AG08395 (cell line): Measurements from ENCODE around the gene KIF16B.
A peak's percentile ranks its signal among the peaks of the same experiment; 100 is the strongest.
"Not testable (repeated sequence)": the region's sequence is repeated elsewhere in the genome, so short reads cannot be mapped to it uniquely, and the experiment has no call there.

ENCODE experiments used
- DNase-seq: peaks from one replicate; pipeline ENCODE4 v3.0.0; 2012; ENCODE audit warnings: mixed read lengths, low spot score

KIF16B gene

DNA sequence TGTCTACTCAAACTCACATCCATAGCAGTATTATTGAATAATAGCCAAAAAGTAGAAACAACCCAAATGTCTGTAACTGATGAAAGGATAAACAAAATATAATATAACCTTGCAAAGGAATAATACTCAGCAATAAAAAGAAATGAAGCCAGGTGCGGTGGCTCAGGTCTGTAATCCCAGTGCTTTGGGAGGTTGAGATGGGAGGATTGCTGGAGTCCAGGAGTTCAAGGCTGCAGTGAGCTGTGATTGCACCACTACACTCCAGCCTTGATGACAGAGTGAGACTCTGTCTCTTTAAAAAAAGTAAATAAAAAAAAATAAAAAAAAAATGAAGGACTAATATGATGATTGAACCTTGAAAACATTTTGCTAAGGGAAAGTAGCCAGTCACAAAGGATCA is 22.1 kb upstream of the KIF16B start:
- no peak for DNase-seq

DNA sequence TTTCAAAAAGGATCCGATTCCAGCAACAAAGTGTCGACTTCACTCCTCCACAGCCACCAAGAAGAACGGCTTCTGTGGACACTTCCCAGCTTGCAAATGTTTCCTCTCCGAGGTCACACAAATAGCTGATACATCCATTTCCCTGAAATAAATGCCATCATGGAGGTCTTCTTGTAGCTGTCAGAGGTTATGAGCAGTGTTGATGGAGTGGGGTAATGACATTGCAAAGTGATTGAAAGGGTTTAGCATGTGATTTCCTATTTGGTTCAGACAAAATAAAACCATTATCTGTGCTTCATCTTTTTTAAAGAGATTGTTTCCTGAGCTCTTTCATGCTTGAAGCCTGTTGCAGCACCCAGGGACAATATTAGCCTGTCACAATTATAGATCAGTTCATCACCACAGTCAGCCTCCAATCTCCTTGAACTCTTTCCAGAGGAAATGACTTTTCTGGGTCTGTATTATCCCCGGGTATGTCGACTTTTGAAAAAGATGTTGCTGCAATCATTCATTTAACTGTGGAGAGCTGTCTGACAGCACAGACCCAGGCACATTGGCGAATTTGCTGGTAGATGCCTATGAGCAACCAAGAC is 16.9 kb upstream of the KIF16B start:
- DNase-seq = no peak

DNA sequence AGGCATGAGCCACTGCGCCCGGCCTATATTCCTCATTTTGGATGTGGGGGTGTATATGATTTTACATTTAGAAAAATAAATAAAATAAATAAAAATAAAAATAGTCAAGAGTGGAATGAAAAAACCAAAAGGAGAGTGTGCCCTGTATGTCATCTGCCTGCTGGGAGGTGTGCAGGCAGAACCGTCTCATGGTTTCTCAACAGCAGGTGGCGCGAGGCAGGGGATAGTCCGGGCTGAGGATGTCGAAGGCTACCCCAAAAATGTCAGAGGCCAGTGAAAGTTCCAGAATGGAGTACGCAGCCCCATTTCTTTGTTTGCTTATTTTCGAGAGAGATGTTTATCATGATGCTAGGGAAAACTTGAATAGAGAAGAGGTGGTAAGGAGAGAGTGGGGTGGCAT is 16.4 kb upstream of the KIF16B start:
- DNase-seq = no peak

DNA sequence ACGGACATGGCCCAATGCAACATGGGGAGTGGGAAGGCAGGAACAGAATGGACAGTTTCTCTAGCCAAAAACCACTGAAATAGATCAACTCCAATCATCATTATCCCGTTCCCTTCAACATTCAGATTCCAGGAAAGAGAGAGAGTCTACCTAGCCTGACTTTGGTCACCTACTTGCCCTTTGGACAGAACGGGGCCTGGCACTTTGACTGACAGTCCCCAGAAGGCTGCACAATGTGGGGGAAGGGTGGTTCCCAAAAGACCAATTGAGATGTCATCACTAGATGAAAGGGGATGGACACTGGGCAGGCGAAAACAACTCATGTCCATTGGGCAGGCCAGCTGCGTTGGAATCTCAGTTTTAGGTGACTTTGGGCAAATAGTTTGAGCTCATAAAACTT is 15.0 kb upstream of the KIF16B start:
- DNase-seq = no peak

DNA sequence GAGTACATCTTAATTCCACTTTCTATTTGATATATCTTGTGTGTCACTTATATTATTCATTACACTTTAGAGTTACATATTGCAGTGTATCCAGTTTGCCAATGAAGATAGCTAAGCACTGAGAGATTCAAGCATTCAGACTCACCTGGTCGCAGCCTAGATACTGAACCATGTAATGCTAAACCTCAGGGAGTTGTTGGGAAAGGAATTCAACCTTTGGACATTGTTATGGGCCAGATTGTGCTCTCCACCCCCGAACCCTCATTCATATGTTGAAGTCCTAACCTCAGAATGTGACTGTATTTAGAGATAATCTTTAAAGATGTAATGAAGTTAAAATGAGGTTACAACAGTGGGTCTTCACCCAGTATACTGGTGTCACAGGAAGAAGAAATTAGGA is 13.8 kb upstream of the KIF16B start:
- no peak for DNase-seq

DNA sequence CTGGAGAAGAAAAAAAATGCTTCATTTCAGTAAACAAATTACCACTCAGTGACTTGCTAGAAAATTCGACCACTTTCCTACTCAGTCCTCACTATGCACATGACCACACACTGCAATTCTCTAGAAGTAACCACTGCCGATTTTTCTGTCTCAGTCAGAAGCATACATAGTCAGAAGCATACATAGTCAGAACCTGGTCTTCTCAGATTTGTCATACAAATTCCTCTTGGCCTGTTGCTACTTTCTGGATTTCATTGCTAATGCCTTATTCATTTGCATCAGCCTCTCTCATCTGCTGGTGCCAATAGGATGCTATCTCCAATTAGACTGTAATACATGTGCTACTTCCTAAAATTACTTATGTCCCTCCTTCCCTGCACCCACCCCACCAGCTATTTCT is 10.2 kb upstream of the KIF16B start:
- no peak for DNase-seq

DNA sequence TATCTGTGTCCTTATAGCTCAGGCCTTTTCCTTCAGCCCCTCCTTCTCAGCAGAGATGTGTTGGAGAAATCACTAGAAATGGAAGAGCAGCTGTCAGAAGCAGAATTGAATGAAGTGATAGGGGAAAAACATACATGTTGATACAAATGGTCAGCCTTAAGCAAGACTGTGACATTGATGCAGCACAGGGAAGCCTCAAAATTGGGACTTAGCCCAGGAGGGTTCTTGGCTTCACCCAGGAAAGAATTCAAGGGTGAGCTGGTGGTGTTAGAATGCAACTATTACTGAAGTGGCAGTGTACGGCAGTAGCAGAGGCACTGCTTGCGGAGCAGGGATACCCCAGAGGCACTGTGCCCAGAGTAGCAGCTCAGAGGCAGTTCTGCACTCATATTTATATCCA is 8.0 kb upstream of the KIF16B start:
- DNase-seq = no peak

DNA sequence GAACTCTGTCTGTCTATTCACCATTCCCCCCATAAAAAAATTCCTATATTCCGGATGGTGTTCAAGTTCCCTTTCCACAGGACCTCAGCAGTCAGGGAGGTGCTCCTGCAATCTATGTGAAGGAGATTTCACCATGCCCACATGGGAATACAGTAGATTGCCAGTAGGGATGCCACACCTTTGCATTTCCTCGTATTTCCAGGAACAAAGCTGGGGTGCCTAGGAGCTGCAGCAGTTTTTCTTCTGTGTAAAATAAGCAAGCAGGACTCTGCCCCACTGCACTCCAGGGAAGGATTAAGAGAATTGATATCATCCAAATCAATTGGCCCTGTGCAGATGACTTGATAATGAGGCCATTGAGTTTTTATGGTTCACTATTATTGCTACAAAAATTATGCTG is 7.4 kb upstream of the KIF16B start:
- DNase-seq = no peak

DNA sequence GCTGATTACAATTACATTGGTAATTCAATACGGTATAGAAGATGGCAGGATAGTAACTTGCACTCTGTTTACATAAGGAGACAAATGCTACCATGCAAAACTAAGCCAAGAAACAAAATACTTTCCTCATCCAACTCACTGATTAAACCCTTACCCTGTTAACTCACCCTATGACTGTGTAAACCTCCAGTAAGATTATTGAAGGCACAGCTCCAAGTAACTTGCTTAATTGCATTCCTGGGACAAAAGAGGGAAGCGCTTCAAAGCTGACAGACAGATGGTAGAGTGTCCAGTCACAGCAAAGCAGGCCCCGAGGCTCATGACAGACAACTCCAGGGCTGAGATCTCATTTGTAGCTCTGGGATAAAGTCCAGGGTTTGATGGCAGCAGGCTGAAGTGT is 6.9 kb upstream of the KIF16B start:
- peak; percentile 86 for DNase-seq

DNA sequence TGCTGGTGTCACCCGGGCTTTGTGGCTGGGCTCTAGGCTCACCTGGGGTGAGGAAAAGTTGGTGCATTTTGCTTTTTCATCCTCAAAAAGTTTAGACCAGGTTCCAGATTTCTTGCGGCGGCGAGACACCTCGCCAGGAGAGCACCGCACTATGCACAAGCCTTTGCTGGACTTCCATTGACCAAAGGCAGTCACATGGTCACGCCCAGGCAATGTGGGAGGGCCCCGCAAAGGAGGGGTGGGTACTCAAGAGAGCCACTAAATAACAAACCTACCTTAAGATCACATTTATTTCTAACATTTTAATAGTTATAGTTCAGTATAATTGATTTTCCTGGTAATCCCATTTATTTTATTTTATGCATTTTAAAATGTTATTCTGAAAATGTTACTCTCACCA is 3.0 kb upstream of the KIF16B start:
- DNase-seq = no peak

DNA sequence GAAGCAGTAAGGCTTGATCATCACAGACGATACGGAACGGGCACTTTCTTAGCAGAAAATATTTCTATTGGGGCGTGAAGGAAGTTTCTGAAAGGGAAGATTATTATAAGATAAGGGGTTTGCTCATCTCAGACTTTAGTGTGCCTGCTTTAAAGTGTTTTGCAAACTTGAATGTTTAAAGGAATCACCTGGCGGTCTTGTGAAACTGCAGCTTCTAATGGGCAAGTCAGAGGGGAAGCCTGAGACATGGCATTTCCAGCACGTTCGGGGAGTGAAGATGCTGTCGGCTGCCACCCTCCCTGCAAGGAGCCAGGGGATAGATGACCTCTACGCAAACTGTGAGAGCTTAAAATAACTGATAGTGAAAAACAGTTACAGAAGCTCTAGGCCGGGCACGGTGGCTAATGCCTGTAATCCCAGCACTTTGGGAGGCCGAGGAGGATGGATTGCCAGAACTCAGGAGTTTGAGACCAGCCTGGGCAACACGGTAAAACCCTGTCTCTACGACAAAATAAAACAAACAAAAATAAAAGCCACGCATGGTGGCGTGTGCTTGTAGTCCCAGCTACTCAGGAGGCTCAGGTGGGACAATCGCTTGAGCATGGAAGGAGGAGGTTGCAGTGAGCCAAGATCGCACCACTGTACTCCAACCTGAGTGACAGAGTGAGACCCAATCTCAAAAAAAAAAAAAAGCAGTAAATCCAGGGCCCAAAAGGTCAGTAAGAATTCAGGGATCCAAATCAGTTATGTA is 2.3 kb upstream of the KIF16B start:
- no peak for DNase-seq

DNA sequence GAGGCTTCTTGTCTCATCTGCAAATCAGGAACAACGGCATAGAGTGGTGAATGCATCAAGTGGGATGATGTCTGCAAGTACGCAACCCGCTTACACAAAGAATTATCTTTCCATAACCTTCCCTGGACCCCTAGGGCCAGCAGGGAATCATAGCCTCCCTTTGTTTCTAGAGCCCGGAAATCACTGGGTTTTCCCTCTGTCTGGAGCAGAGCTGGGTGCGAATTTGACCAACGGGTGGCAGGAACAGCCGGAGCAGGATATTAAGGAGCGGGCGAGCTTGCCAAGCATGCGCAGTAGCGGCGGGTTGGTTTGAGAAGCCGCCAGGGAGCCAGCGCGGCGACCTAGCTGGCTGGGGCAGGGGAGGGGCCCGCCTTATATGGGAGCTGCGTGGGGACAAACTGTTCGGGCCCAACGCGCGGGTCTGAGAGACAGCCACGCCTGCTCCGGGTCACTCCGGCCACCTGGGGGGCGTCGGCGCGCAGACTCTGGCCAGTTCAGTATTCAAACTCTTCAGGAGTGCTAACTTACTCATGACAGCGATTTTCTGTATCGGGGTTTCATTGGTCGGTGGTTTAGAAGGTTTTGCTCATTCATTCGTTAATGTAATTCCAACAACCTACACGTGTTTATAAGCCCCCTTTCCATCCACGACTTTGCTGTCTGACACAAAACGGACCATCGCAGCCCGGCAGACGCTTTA is 1.6 kb upstream of the KIF16B start:
- peak; percentile 94 for DNase-seq

DNA sequence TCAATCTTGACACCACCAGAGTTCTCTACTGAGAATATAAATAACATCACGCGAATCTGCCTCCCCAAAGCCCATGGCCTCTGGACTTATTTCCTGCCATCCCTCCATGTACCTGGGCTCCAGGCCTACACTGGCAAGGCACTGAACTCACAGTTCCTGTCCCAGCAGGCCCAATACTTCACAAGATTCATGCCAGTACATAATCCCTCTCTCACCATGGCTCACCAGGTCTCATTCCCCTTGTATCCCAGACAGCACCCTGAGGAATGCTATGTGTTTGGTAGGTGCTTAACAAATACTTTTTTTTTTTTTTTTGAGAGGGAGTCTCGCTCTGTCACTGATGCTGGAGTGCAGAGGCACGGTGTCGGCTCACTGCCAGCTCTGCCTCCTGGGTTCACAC is 1.9 kb downstream of the KIF16B start:
- no peak for DNase-seq

DNA sequence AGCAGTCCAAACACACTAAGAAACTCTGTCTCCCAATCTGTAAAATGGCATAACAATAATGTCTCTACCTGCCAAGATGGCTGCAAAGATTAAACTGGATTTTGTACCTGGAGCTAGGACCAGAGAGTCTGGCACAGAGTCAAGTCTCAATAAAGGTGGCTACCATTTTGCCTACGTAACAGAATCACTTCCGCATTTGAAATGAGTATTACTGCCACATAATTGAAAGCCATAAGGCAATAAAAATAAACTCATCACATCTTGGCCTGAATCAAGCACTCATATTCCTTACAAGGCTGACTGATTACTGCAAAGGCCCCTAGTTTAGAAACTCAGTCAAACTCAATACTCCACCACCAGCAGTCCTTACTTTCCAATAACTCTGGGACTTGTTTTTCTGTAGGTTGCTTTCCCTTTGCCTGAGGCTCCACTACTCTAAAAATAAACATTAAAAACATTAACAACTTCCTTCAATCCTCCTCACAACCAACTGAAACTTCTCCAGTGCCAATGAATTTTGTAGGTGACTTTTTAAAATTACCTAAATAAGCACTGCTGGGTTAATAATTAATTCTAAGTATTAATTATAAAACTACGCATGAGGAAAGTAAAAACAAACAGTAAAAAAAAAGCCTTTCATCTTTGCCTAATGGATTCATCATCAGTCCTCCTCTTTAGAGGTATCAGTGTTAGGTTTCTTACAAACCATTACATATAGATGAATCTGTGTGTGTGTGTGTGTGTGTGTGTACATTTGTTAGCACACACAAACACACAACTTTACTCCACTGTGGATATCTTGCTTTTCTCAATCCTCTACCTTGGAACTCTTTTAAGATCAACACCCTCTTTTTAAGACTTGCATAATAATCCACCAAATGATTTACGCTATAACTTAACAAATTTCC is 3.7 kb downstream of the KIF16B start:
- DNase-seq = no peak

DNA sequence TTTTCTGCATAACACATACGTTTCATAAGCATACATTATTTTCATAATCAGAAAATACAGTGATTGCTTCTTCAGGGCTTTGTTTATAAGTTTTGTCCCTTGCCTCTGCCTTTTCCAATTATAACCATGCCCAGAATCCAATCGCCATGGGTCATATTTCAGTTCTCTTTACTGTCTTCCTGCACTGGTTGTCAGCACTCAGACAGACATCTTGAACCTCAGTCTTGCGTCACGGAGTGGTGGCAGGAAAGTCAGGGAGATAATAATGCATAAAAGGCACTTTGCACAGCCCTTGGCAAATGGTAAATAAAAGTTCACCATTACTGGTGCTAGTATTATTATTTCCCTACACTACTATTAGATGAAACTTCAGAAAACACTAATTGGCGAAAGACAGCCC is 7.2 kb downstream of the KIF16B start:
- DNase-seq = no peak

DNA sequence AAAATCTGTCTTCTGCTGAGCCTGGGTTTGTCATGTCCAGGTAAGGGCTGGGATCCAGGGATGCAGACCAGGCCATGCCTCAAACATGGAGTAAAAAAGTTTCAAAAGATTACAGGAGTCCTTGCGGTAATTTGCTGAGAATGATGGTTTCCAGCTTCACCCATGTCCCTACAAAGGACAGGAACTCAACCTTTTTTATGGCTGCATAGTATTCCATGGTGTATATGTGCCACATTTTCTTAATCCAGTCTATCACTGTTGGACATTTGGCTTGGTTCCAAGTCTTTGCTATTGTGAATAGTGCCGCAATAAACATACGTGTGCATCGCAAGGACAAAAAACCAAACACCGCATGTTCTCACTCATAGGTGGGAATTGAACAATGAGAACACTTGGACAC is 9.2 kb downstream of the KIF16B start:
- not testable (repeated sequence) for DNase-seq

DNA sequence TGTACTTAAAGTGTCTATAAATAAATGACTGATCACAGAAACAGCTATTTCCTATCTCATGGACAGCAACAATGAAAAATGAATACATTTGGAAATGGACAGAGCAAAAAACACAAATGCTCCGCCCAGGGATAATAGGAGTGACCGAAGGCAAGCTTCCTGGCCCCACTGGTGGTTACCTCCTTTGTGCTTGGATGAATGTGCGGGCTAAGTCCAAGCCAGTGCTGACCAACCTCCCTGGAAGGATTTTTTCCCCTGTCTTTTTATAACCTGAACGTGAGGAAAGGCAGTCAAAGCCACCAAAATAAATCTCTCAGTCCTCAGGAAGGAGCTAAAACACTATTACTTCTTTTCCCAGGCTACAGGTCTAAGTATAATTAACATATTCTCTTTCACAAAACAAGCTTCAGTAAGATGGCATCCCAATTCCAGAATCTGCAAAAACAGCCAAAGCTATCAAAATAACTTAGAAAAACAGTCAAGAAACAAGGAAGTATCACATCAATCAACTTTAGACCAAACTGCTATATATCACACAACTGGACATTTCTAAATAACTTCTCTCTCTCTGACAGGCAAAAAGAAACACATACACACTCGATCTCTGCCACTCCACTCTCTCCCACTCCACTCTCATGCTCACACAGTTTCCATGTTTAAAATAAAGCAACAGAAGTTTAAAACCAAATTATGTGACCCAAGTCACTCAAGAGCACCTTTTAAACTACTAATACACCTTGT is 10.0 kb downstream of the KIF16B start:
- no peak for DNase-seq

DNA sequence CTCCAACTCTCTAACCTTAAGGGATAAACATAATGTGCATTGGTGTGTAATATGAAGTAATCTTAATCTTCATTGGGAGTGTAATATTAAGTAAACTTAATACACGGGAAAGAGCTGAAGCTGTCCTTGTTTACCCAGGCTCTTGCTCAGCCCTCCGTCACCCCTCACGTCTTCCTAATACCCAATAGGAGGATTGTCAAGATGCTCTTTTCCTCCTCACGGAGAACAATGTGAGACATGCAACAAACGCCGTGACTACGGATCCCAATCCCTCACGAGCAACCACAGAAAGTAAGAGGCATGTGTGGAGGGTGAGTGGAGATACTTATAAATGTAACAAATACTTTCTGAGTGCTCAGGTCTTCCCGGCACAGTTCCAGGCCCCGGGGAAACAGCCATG is 11.0 kb downstream of the KIF16B start:
- no peak for DNase-seq

DNA sequence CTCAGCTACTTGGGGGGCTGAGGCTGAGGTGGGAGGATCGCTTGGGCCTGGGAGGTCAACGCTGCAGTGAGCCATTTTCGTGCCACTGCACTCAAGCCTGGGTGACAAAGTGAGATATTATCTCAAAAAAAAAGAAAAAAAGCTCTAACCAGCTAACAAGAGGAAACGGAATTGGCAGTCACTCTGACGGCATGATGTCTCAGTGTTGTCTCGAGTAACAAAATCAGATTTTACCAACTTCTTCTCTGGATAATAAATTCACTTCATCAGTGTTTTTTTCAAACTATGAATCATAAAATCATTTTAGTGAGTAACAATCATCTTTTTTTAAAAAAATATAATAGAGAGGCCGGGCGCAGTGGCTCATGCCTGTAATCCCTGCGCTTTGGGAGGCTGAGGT is 12.6 kb downstream of the KIF16B start:
- no peak for DNase-seq

DNA sequence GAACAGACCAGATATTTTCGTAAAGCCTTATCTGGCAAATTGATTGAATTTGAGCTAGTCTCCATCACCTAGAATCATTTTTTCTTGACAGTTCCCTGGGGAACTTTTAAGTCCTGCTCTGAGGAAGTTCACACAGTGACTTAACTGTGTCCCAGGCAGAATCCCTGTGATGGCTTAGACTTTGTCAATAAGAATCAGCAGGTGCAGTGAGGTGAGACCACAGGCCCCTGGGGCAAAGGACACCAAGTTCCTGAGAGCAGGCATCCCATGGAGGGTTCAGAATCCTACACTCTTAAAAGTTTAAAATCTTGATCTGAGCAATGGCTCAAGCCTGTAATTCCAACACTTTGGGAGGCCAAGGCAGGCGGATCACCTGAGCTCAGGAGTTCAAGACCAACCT is 13.0 kb downstream of the KIF16B start:
- no peak for DNase-seq

DNA sequence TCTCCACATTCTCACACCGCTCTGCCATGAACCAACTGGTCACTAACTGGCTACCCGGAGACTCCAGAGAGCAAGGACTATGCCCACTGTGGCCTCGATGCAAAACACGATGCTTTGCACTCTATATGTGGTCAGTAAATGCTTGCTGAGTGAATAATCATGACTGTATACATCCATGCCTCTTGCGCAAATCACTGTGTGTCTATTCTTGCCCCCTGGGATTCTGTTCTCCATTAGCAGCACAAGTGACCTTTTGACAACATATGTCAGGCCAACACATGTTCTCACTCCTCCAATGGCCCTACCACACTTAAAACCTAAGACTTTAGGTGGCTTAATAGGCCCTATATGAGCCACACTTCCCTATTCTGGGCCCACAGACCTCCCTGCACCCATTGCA is 16.9 kb downstream of the KIF16B start:
- no peak for DNase-seq

DNA sequence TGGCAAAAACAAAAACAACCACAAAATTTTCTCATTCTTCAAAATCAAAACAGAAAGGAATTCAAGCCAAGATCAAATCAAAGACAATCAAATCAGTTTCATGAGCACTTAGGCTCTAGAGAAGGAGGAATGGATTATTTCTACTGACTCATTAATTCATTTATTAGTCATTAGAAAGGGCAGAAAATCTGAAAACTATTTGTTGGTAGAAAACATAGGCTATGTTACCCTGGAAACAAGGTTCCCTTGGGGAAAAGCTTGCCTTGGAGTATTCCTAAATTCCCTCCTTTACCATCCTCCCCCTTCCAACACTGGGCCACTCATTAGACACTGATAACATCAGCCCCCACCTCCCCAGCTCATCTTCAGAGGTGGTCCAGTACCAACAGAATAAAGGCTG is 17.5 kb downstream of the KIF16B start:
- no peak for DNase-seq
